Adipocyte (in vitro differentiated cells): ENCODE data around the gene LRMDA.

Experiments
- DNase-seq: peaks from one replicate; pipeline ENCODE4 v3.0.0-alpha.2; 2015; ENCODE audit warnings: low read depth
- H3K27me3 ChIP-seq: replicated peaks from 2 replicates; pipeline ENCODE4 v1.7.0; 2013; ENCODE audit warnings: mild to moderate bottlenecking, low read length, moderate library complexity; ENCODE audit not compliant: control insufficient read depth, insufficient read depth
- H3K36me3 ChIP-seq: 2 replicates; pipeline ENCODE4 v1.7.0; 2013; ENCODE audit warnings: low read length, mild to moderate bottlenecking, moderate library complexity; ENCODE audit not compliant: control insufficient read depth, insufficient read depth, severe bottlenecking
- H3K4me1 ChIP-seq: 2 replicates; pipeline ENCODE4 v1.7.0; 2013; ENCODE audit warnings: mild to moderate bottlenecking, low read length, moderate library complexity; ENCODE audit not compliant: control insufficient read depth, insufficient read depth
- H3K4me3 ChIP-seq: 2 replicates; pipeline ENCODE4 v1.7.0; 2013; ENCODE audit warnings: mild to moderate bottlenecking, low read length, moderate library complexity
- H3K9ac ChIP-seq: 2 replicates; pipeline ENCODE4 v1.7.0; 2013; ENCODE audit warnings: mild to moderate bottlenecking, low read length, moderate library complexity
- H3K9me3 ChIP-seq: 2 replicates; pipeline ENCODE4 v1.7.0; 2013; ENCODE audit warnings: mild to moderate bottlenecking, low read length, moderate library complexity; ENCODE audit not compliant: control insufficient read depth

LRMDA gene

DNA sequence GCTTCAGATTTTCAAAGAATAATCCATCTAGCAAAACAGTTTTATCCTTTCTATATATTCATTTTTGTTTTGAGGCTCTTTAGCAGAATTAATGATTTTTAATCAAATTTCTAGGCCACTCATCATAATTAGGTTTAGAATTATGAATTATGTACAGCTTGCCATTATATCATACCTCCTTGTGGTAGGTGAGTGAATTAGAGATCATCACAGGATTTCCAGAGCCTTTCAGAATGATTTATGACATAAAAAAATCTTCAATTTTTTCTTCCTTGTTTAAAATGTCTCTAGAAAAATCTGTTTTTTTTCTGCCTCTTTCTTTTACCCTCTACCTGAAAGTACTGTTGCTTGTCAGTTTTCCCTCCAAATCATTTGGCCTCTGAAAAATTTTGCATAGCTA lies 433.3 kb downstream of the LRMDA start:
- no peak for DNase-seq
- H3K4me3 ChIP-seq = no peak overlapping the region
- H3K9me3 ChIP-seq = no peaks in the 10 kb centered on the region
- H3K9ac ChIP-seq = no peak overlapping the region
- H3K27me3 ChIP-seq = no peaks in the 10 kb centered on the region
- H3K4me1 ChIP-seq = peaks cover 2% of the 10 kb centered on the region
- H3K36me3 ChIP-seq = no peaks in the 10 kb centered on the region

DNA sequence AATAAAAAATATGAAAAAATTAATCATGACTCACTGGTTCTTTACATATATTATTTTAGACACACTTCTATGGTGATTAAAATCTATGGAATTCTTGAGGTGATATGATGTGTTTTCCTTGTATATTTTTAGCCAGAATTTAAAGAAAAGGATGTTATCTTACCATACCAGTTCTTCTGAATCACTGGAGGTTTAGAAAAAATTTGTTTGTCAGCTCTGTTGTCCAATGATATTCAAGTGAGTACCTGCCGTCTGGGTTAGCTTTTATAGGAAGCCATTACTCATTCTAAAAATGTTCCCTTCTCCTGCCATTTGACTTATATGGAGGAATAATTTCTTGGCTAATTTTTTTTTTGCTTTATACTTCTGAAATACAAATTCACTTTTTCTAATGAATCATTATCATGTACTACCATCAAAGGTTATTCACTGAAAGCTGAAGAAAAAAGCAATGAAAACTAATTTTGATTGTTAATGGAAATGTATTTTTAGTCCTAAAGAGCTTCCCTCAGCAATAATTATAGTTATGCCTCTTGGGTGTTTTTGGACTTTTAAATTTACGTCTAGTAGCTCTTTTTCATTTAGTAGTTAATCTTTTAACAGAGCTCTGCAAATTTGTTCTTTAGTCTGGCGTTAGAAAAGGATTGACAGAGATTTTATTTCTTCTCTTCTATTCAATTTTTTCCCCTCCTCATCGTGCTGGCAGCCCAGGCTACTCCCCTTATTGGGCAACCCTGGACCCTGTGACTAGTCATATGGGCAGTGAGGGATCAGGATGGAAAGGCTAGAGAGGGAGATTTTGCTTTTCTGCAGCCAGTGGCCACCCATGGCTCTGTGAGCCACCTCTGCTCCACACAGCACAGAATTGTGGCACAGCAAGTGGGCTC lies 434.2 kb downstream of the LRMDA start:
- H3K36me3 ChIP-seq = no peaks in the 10 kb centered on the region
- H3K4me1 ChIP-seq = no peaks in the 10 kb centered on the region
- no peak for DNase-seq
- no peaks in the 10 kb centered on the region for H3K27me3 ChIP-seq
- H3K9ac ChIP-seq = no peak overlapping the region
- H3K9me3 ChIP-seq = no peaks in the 10 kb centered on the region
- H3K4me3 ChIP-seq = no peak overlapping the region

DNA sequence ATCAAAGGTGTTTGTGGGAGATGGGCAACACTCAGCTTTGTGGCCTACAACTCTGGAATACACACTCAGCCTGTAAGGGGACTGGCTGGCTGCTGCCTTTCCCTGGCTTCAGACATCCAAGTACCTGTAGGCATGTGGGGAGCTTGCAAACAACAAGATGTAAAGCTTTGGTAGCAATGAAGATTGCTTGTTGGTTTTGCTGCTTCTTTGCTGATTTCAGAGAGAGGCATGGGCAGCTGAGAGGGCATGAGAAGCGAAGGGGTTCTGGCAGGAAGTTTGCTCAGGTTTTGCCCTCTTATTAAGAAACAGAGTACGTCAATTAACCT lies 434.8 kb downstream of the LRMDA start:
- Histone ChIP-seq H3K4me3 (no peak overlapping the region), H3K27me3 (no peaks in the 10 kb centered on the region), H3K9ac (no peak overlapping the region), H3K36me3 (no peaks in the 10 kb centered on the region), H3K9me3 (no peaks in the 10 kb centered on the region), H3K4me1 (no peaks in the 10 kb centered on the region)
- no peak for DNase-seq

DNA sequence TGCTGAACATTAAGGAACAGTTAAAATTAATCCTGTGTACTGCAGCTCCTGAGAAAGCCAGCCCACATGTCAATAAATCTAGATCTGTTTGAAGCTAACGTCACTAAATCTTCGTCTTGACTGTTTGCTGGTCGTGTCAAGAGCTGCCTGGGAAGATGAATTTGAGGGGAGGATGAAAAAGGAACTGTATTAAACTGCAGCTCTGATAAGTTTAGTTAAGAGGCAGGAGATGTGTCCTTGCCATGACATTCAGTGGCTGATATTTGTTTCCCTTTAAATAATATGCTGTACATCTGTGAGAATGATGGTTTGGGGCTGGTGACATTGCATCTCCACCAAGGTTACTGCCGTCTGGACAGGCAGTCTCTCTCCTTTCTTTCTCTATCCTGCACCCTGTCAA lies 435.3 kb downstream of the LRMDA start:
- no peak overlapping the region for H3K9ac ChIP-seq
- H3K36me3 ChIP-seq = no peaks in the 10 kb centered on the region
- no peak for DNase-seq
- no peaks in the 10 kb centered on the region for H3K9me3 ChIP-seq
- H3K4me1 ChIP-seq = no peaks in the 10 kb centered on the region
- no peaks in the 10 kb centered on the region for H3K27me3 ChIP-seq
- no peak overlapping the region for H3K4me3 ChIP-seq

DNA sequence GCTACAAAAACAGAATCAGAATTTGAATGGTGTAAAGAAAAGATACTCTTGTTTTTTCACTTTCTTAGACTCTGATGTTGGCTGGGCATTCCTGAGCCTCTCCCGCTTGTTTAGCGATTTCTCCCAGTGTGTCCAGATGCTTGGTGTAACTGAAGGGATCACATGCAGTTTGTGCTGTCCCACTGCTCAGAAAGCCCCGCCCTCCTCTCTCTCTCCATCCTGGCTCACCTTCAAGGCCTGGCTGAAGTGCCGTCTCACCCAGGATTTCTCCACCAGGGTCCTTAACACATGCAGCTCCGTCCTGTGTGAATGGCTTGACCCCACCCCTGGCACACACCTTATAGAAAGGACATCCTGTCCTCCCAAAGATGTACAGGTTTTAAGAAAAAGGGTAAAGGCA lies 437.1 kb downstream of the LRMDA start:
- DNase-seq = no peak
- Histone ChIP-seq H3K9me3 (no peaks in the 10 kb centered on the region), H3K9ac (no peak overlapping the region), H3K27me3 (no peaks in the 10 kb centered on the region), H3K36me3 (no peaks in the 10 kb centered on the region), H3K4me3 (no peak overlapping the region), H3K4me1 (no peaks in the 10 kb centered on the region)

DNA sequence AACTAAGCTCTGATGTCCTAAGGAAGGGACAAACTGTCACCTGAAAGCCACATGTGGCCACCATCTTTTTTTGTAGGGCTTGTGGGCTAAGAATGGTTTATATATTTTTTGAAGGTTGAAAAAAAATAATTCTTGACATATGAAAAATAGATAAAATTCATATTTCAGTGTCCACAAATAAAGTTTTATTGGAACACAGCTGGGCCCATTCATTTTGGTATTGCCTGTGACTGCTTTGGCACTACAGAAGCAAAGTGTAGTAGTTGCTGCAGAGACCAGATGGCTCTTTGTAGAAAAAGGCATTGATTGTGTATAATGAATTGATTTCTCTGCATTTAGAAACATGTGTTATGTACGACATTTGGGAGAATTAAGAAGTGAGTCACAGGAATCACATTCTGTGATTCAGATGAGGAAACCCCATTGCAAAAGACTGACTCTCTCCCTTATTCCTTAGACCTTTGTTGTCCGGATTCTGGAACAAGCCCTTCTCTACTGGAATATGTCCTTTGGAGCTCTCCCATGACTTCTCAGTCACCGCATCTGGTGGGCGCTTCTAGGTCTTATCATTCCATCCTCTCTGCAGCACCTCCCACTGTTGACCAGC lies 438.7 kb downstream of the LRMDA start:
- H3K27me3 ChIP-seq = no peaks in the 10 kb centered on the region

DNA sequence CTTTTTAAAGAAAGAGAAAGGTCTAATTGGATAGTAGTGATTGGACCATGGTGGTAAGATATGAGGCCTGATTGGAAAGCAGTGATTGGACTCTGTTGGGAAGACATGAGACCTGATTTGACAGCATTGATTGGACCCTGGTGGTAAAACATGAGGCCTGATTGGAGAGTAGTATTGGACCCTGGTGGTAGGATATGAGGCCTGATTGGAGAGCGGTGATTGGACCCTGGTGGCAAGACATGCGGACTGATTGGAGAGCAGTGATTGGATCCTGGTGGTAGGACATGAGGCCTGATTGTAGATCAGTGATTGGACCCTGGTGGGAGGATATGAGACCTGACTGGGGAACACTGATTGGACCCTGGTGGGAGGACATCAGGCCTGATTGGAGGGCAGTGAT lies 444.3 kb downstream of the LRMDA start:
- Histone ChIP-seq H3K4me3 (no peak overlapping the region), H3K4me1 (no peaks in the 10 kb centered on the region), H3K9ac (no peak overlapping the region), H3K27me3 (no peaks in the 10 kb centered on the region), H3K9me3 (no peaks in the 10 kb centered on the region), H3K36me3 (no peaks in the 10 kb centered on the region)
- no peak for DNase-seq

More for the DNA sequence above, 438.7 kb downstream of the LRMDA start:
- no peak overlapping the region for H3K4me3 ChIP-seq
- no peaks in the 10 kb centered on the region for H3K9me3 ChIP-seq
- DNase-seq = no peak
- H3K9ac ChIP-seq = no peak overlapping the region
- no peaks in the 10 kb centered on the region for H3K36me3 ChIP-seq
- no peaks in the 10 kb centered on the region for H3K4me1 ChIP-seq

DNA sequence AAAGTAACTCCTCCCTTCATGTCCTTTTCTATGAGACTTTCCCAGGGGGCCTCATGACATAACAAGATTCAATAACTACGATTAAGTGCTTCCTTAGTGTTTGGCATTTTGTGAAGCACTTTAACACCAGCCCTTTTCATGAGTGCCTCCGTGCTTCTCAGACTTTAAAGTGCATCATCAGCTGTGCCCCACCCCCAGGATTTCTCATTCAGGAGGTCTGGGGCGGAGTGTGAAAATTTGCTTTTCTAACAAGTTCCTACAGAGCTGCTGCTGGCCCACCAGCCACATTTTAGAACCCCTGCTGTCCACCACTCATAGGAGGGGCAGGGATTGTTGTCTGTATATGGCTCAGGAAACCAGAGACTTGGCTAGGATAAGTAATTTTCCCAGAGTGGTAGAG lies 445.3 kb downstream of the LRMDA start:
- H3K4me3 ChIP-seq = no peak overlapping the region
- no peaks in the 10 kb centered on the region for H3K9me3 ChIP-seq
- H3K36me3 ChIP-seq = no peaks in the 10 kb centered on the region
- no peak for DNase-seq
- H3K4me1 ChIP-seq = no peaks in the 10 kb centered on the region
- no peaks in the 10 kb centered on the region for H3K27me3 ChIP-seq
- H3K9ac ChIP-seq = no peak overlapping the region

DNA sequence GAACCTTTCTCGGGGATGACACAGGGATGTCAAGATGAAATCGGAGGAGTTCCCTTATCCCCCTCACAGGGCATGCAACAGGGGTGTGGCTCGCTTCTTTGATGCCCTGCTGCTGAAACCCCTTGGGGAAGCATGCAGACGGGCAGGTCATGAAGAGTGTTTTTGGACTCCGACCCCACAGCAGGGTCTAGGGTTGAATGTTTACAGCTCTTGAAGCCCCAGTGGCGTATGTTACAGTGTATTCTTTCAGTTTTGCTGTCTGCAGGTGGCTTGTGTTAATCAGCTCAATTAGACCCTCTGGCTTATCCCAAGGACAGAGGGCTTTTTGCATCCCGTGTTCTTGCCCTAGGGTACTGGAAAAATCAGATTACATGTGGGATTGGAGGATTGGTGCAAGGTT lies 446.5 kb downstream of the LRMDA start:
- no peaks in the 10 kb centered on the region for H3K4me1 ChIP-seq
- H3K27me3 ChIP-seq = no peaks in the 10 kb centered on the region
- DNase-seq = no peak
- H3K36me3 ChIP-seq = no peaks in the 10 kb centered on the region
- no peak overlapping the region for H3K9ac ChIP-seq
- H3K4me3 ChIP-seq = no peak overlapping the region
- no peaks in the 10 kb centered on the region for H3K9me3 ChIP-seq

DNA sequence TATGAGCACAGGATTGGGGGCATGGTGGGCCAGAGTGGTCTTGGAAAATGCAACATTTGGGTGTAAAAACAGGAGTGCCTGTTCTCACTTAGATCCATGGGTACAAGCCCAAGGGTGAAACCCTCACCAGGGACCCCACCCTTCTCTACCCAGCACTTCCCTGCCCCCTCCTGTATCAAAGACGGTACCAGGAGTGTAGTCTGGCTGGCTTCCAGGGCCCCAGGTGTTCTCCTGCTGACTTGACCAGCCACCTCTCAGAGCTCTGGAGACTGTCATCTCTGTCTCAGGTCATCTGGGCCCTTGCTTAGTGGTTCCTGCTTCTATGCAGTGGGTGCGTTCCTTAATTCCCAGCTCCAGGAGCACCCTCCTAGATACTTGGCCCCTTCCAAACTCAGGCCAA lies 447.2 kb downstream of the LRMDA start:
- no peaks in the 10 kb centered on the region for H3K27me3 ChIP-seq

DNA sequence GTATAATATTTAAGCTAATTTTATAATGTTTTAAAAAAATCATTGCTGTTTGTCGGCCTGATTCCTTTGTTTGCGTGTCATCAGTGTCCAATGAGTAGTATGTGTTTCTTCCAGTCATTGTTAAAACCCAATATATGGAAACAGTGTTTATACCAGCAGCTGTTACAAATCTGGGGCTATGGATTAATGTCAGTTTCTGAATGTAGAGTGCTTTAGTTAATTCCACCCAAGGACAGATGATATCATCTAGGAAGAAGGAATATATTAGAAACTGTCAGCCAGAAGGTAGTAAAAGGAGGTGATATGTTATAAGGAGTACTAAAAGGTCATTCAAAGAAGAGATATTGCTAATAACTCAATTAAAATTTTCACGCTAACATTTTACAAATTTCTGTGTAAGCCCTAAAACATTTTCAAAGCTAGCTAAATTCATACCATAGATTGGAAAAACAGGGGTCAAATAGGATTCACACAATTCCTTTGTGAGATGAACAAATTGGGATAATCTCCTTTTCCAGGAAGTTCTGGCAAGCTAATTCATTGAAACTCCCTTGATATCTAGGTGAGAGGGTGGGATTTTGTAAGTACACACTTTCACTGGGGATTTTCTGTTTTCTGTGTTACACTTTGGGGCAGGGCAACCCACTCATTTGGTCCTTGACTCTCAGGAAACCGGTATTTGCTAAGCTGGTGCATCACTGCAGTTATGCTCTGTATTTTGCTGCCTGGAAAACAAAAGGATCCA lies 448.8 kb downstream of the LRMDA start:
- no peaks in the 10 kb centered on the region for H3K4me1 ChIP-seq
- DNase-seq = no peak
- H3K9me3 ChIP-seq = no peaks in the 10 kb centered on the region
- no peaks in the 10 kb centered on the region for H3K27me3 ChIP-seq
- H3K4me3 ChIP-seq = no peak overlapping the region
- no peak overlapping the region for H3K9ac ChIP-seq
- no peaks in the 10 kb centered on the region for H3K36me3 ChIP-seq

More for the DNA sequence above, 447.2 kb downstream of the LRMDA start:
- Histone ChIP-seq H3K36me3 (no peaks in the 10 kb centered on the region), H3K9me3 (no peaks in the 10 kb centered on the region), H3K9ac (no peak overlapping the region), H3K4me3 (no peak overlapping the region), H3K4me1 (no peaks in the 10 kb centered on the region)
- no peak for DNase-seq
